NCI-H2196 (cell line): Measurements from ENCODE around the gene PRPF19.
"Not testable (repeated sequence)": the region's sequence is repeated elsewhere in the genome, so short reads cannot be mapped to it uniquely, and the experiment has no call there.

Source experiments
- DNase-seq: peaks from one replicate; lab custom pipeline; 2025; ENCODE audit not compliant: unreplicated experiment; lab: John Stamatoyannopoulos, UW

The PRPF19 gene

GRCh38 chr11:60909680-60910280 is 3.4 kb upstream of the PRPF19 start:
- DNase-seq, result not testable (repeated sequence)

- no peak for DNase-seq
Observed at GRCh38 chr11:60908803-60909202, 2.4 kb upstream of the PRPF19 start.

GRCh38 chr11:60905551-60906113 is 753 bp downstream of the PRPF19 start:
- DNase-seq, result peak; percentile 16

GRCh38 chr11:60905047-60905446 is 1.3 kb downstream of the PRPF19 start:
- no peak for DNase-seq

GRCh38 chr11:60902625-60903024 is 3.8 kb downstream of the PRPF19 start:
- DNase-seq, result no peak

GRCh38 chr11:60900673-60901404 is 5.5 kb downstream of the PRPF19 start:
- DNase-seq, result no peak

- no peak for DNase-seq
Observed at GRCh38 chr11:60899977-60900376, 6.4 kb downstream of the PRPF19 start.

- peak; percentile 72 for DNase-seq
Observed at GRCh38 chr11:60899046-60899936, 7.1 kb downstream of the PRPF19 start.

- DNase-seq, result no peak
Observed at GRCh38 chr11:60897496-60897895, 8.9 kb downstream of the PRPF19 start.

GRCh38 chr11:60895687-60896086 is 10.7 kb downstream of the PRPF19 start:
- no peak for DNase-seq

GRCh38 chr11:60891103-60891741 is 15.2 kb downstream of the PRPF19 start:
- DNase-seq, result peak; percentile 5

- DNase-seq, result no peak
Observed at GRCh38 chr11:60890696-60891095, 15.7 kb downstream of the PRPF19 start.

- DNase-seq, result no peak
Observed at GRCh38 chr11:60889869-60890311, 16.5 kb downstream of the PRPF19 start.

- DNase-seq, result peak; percentile 70
Observed at GRCh38 chr11:60887556-60887955, 18.8 kb downstream of the PRPF19 start.

- DNase-seq, result peak; percentile 61
Observed at GRCh38 chr11:60880643-60881282, 25.6 kb downstream of the PRPF19 start.

GRCh38 chr11:60879971-60880588 is 26.3 kb downstream of the PRPF19 start:
- no peak for DNase-seq

- DNase-seq, result no peak
Observed at GRCh38 chr11:60879104-60879503, 27.3 kb downstream of the PRPF19 start.

- DNase-seq, result no peak
Observed at GRCh38 chr11:60878245-60879101, 27.9 kb downstream of the PRPF19 start.

- no peak for DNase-seq
Observed at GRCh38 chr11:60876168-60876485, 30.3 kb downstream of the PRPF19 start.
